Measurements from ENCODE around the gene LECT2. TPM values are rescaled to one million over a fixed set of nuclear protein-coding genes. Genes with fewer than 3 reads are reported as not detected.
A peak's percentile ranks its signal among the peaks of the same experiment; 100 is the strongest.

The LECT2 gene
- total RNA-seq, 4 donors from 2014 or later: not detected

- in situ Hi-C loops (cut with MboI; ENCODE audit: low sequenced_read_pairs in 4 of 4) (no loop called here), intact Hi-C loops (cut with DNase I; ENCODE audit: low total_unique reads) (no loop called here)
- Histone ChIP-seq H3K9me3 (no peaks in the 10 kb centered on the region), H3K4me1 (no peaks in the 10 kb centered on the region), H3K27me3 (no peaks in the 10 kb centered on the region), H3K27ac (no peak overlapping the region), H3K36me3 (no peaks in the 10 kb centered on the region), H3K4me3 (no peak overlapping the region)
- TF ChIP-seq POLR2A (IDR thresholded peaks at IDR 0.05) (no peak), CTCF (IDR thresholded peaks at IDR 0.05 in 4 of 5, conservative IDR thresholded peaks at IDR 0.05 in 1 of 5) (no peak)
- DNase-seq (no peak), ATAC-seq (no peak)
Measured at GRCh38 chr5:135989686-135990085, 34.9 kb upstream of the LECT2 start.

- Histone ChIP-seq H3K4me3 (no peak overlapping the region), H3K27me3 (no peaks in the 10 kb centered on the region), H3K27ac (no peak overlapping the region), H3K36me3 (no peaks in the 10 kb centered on the region), H3K4me1 (no peaks in the 10 kb centered on the region), H3K9me3 (no peaks in the 10 kb centered on the region)
- TF ChIP-seq POLR2A (IDR thresholded peaks at IDR 0.05): no peak
- no peak for TF ChIP-seq CTCF (IDR thresholded peaks at IDR 0.05 in 4 of 5, conservative IDR thresholded peaks at IDR 0.05 in 1 of 5)
- intact Hi-C loops (cut with DNase I; ENCODE audit: low total_unique reads): no loop called here
- DNase-seq (no peak), ATAC-seq (no peak)
- in situ Hi-C loops (cut with MboI; ENCODE audit: low sequenced_read_pairs in 4 of 4): no loop called here
Measured at GRCh38 chr5:135988546-135988945, 33.8 kb upstream of the LECT2 start.

- TF ChIP-seq POLR2A (IDR thresholded peaks at IDR 0.05) (no peak), CTCF (IDR thresholded peaks at IDR 0.05 in 4 of 5, conservative IDR thresholded peaks at IDR 0.05 in 1 of 5) (no peak)
- Histone ChIP-seq H3K27me3 (no peaks in the 10 kb centered on the region), H3K4me1 (no peaks in the 10 kb centered on the region), H3K9me3 (no peaks in the 10 kb centered on the region), H3K4me3 (no peak overlapping the region), H3K27ac (peak overlapping the region; percentile 23 to 53 (median 42)), H3K36me3 (no peaks in the 10 kb centered on the region)
- intact Hi-C loops (cut with DNase I; ENCODE audit: low total_unique reads): no loop called here
- ATAC-seq (peak; percentile 58 to 76), DNase-seq (no peak)
- in situ Hi-C loops (cut with MboI; ENCODE audit: low sequenced_read_pairs in 4 of 4): no loop called here
Measured at GRCh38 chr5:135986891-135987401, 32.2 kb upstream of the LECT2 start.

DNA sequence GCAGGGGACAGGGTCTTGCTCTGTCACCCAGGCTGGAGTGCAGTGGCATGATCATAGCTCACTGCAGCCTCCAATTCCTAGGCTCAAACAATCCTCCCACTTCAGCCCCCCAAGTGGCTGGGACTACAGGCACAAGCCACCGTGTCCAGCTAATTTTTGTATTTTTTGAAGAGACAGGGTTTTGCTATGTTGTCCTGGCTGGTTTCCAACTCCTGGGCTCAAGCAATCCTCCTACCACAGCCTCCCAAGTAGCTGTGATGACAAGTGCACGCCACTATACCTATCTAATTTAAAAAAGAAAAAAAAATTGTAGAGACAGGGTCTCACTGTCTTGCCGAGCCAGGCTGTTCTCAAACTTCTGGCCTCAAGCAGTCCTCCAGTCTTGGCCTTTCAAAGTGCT, 31.6 kb upstream of the LECT2 start:
- in situ Hi-C loops (cut with MboI; ENCODE audit: low sequenced_read_pairs in 4 of 4): no loop called here
- H3K4me1 ChIP-seq: no peaks in the 10 kb centered on the region
- intact Hi-C loops (cut with DNase I; ENCODE audit: low total_unique reads): no loop called here
- H3K27me3 ChIP-seq: no peaks in the 10 kb centered on the region
- DNase-seq: no peak
- H3K36me3 ChIP-seq: no peaks in the 10 kb centered on the region
- no peak overlapping the region for H3K4me3 ChIP-seq
- no peak for TF ChIP-seq POLR2A (IDR thresholded peaks at IDR 0.05)
- no peak for TF ChIP-seq CTCF (IDR thresholded peaks at IDR 0.05 in 4 of 5, conservative IDR thresholded peaks at IDR 0.05 in 1 of 5)
- peak overlapping the region; percentile 23 to 53 (median 42) for H3K27ac ChIP-seq
- no peaks in the 10 kb centered on the region for H3K9me3 ChIP-seq
- ATAC-seq: no peak

- intact Hi-C loops (cut with DNase I; ENCODE audit: low total_unique reads): no loop called here
- DNase-seq (no peak), ATAC-seq (no peak)
- H3K4me1 ChIP-seq: no peaks in the 10 kb centered on the region
- in situ Hi-C loops (cut with MboI; ENCODE audit: low sequenced_read_pairs in 4 of 4): no loop called here
- no peak overlapping the region for H3K4me3 ChIP-seq
- no peak for TF ChIP-seq POLR2A (IDR thresholded peaks at IDR 0.05)
- no peak for TF ChIP-seq CTCF (IDR thresholded peaks at IDR 0.05 in 4 of 5, conservative IDR thresholded peaks at IDR 0.05 in 1 of 5)
- no peaks in the 10 kb centered on the region for H3K27me3 ChIP-seq
- H3K9me3 ChIP-seq: no peaks in the 10 kb centered on the region
- H3K27ac ChIP-seq: peak overlapping the region; percentile 23 to 53 (median 42)
- H3K36me3 ChIP-seq: no peaks in the 10 kb centered on the region
Measured at GRCh38 chr5:135985951-135986350, 31.2 kb upstream of the LECT2 start.
